Measurements from ENCODE around the gene TNFSF13B. TPM values are rescaled to one million over a fixed set of nuclear protein-coding genes. Genes with fewer than 3 reads are reported as not detected.
"Not testable (repeated sequence)": the region's sequence is repeated elsewhere in the genome, so short reads cannot be mapped to it uniquely, and the experiment has no call there.

Gene TNFSF13B
- total and polyA plus RNA-seq, 9 donors, result 0.88 to 5.9 (median 1.9) TPM

GRCh38 chr13:108263621-108264355 is 5.7 kb upstream of the TNFSF13B start:
- H3K4me1 ChIP-seq (ENCODE audit: insufficient read depth), result peaks cover 1% of the 10 kb centered on the region
- intact Hi-C loops (cut with DNase I), result no loop called here
- H3K36me3 ChIP-seq, result no peaks in the 10 kb centered on the region
- H3K9me3 ChIP-seq, result no peaks in the 10 kb centered on the region
- DNase-seq, result no peak
- no peak overlapping the region for H3K27ac ChIP-seq
- WGBS, 3 donors, result 96 to 97% (median 96%) methylated on average over 9 of the region's 9 CpGs
- no peaks in the 10 kb centered on the region for H3K27me3 ChIP-seq
- no peak for TF ChIP-seq EP300 (IDR thresholded peaks at IDR 0.05)
- no peak for TF ChIP-seq CTCF (IDR thresholded peaks at IDR 0.05)
- no peak for TF ChIP-seq POLR2A (IDR thresholded peaks at IDR 0.05)
- no peak overlapping the region for H3K4me3 ChIP-seq

- Histone ChIP-seq H3K36me3 (no peaks in the 10 kb centered on the region), H3K9me3 (no peaks in the 10 kb centered on the region), H3K27me3 (no peaks in the 10 kb centered on the region), H3K4me1 (ENCODE audit: insufficient read depth) (peaks cover 1% of the 10 kb centered on the region), H3K4me3 (no peak overlapping the region), H3K27ac (no peak overlapping the region)
- 79 to 86% (median 80%) methylated on average over 10 of the region's 10 CpGs for WGBS, 3 donors
- no peak for TF ChIP-seq POLR2A (IDR thresholded peaks at IDR 0.05)
- TF ChIP-seq CTCF (IDR thresholded peaks at IDR 0.05), result no peak
- no peak for TF ChIP-seq EP300 (IDR thresholded peaks at IDR 0.05)
- intact Hi-C loops (cut with DNase I), result no loop called here
- no peak for DNase-seq
Observed at GRCh38 chr13:108266321-108266990, 3.1 kb upstream of the TNFSF13B start.

- TF ChIP-seq EP300 (IDR thresholded peaks at IDR 0.05) (no peak), POLR2A (IDR thresholded peaks at IDR 0.05) (no peak), CTCF (IDR thresholded peaks at IDR 0.05) (no peak)
- Histone ChIP-seq H3K36me3 (no peaks in the 10 kb centered on the region), H3K9me3 (no peaks in the 10 kb centered on the region), H3K4me1 (ENCODE audit: insufficient read depth) (peaks cover 1% of the 10 kb centered on the region), H3K27me3 (no peaks in the 10 kb centered on the region), H3K27ac (no peak overlapping the region), H3K4me3 (no peak overlapping the region)
- WGBS, 3 donors, result 79 to 83% (median 81%) methylated on average over 4 of the region's 4 CpGs
- intact Hi-C loops (cut with DNase I), result no loop called here
- DNase-seq, result no peak
Observed at GRCh38 chr13:108267347-108267746, 2.2 kb upstream of the TNFSF13B start.

GRCh38 chr13:108267855-108268254 is 1.7 kb upstream of the TNFSF13B start:
- H3K4me3 ChIP-seq; H3K27me3 ChIP-seq; DNase-seq; H3K27ac ChIP-seq; intact Hi-C loops (cut with DNase I); H3K4me1 ChIP-seq (ENCODE audit: insufficient read depth); H3K9me3 ChIP-seq; H3K36me3 ChIP-seq: not testable (repeated sequence)
- 98% methylated on average over 3 of the region's 3 CpGs for WGBS, 3 donors
